H4 (cell line): ENCODE results near the gene ADGB. TPM values are rescaled to one million over a fixed set of nuclear protein-coding genes. Genes with fewer than 3 reads are reported as not detected.
A peak's percentile ranks its signal among the peaks of the same experiment; 100 is the strongest.
"Not testable (repeated sequence)": the region's sequence is repeated elsewhere in the genome, so short reads cannot be mapped to it uniquely, and the experiment has no call there.

Experiments used
- DNase-seq: peaks from one replicate; pipeline ENCODE4 v3.0.0-alpha.2; 2015; ENCODE audit warnings: low spot score
- total RNA-seq: library from RNA; depleted of rRNA; stranded (reverse); fragments of >200 nt; shearing (Covaris generic); gene quantifications from 2 replicates; pipeline ENCODE4 v1.2.3, GENCODE V29; 2014

Gene ADGB
- total RNA-seq, 1 experiment from 2014 or later: not detected

GRCh38 chr6:146767632-146768031 lies 168.9 kb downstream of the ADGB start:
- DNase-seq: no peak

- DNase-seq: no peak
These were observed 169.9 kb downstream of the ADGB start for GRCh38 chr6:146768722-146769121.

- no peak for DNase-seq
These were observed 171.6 kb downstream of the ADGB start for GRCh38 chr6:146770275-146770964.

GRCh38 chr6:146770965-146771735 lies 172.4 kb downstream of the ADGB start:
- no peak for DNase-seq

- DNase-seq: no peak
These were observed 176.4 kb downstream of the ADGB start for GRCh38 chr6:146775220-146775619.

GRCh38 chr6:146781836-146782235 lies 183.1 kb downstream of the ADGB start:
- DNase-seq: no peak

GRCh38 chr6:146785001-146785585 lies 186.3 kb downstream of the ADGB start:
- peak; percentile 39 for DNase-seq

- DNase-seq: no peak
These were observed 189.2 kb downstream of the ADGB start for GRCh38 chr6:146787876-146788508.

- DNase-seq: no peak
These were observed 191.9 kb downstream of the ADGB start for GRCh38 chr6:146790561-146791091.

GRCh38 chr6:146791930-146792329 lies 193.2 kb downstream of the ADGB start:
- DNase-seq: no peak

GRCh38 chr6:146793218-146793617 lies 194.4 kb downstream of the ADGB start:
- DNase-seq: not testable (repeated sequence)

GRCh38 chr6:146795479-146796133 lies 196.8 kb downstream of the ADGB start:
- DNase-seq: no peak

- DNase-seq: not testable (repeated sequence)
These were observed 204.4 kb downstream of the ADGB start for GRCh38 chr6:146803167-146803566.

- DNase-seq: no peak
These were observed 204.8 kb downstream of the ADGB start for GRCh38 chr6:146803601-146804000.

GRCh38 chr6:146805546-146806325 lies 207.0 kb downstream of the ADGB start:
- DNase-seq: no peak

GRCh38 chr6:146809014-146809413 lies 210.2 kb downstream of the ADGB start:
- not testable (repeated sequence) for DNase-seq

- not testable (repeated sequence) for DNase-seq
These were observed 214.1 kb downstream of the ADGB start for GRCh38 chr6:146812811-146813321.

GRCh38 chr6:146813554-146813953 lies 214.8 kb downstream of the ADGB start:
- no peak for DNase-seq

GRCh38 chr6:146814148-146814750 lies 215.5 kb downstream of the ADGB start:
- no peak for DNase-seq
